K562 (cell line): Measurements from ENCODE around the gene FAM20B. TPM values are rescaled to one million over a fixed set of nuclear protein-coding genes. Genes with fewer than 3 reads are reported as not detected.

Experiments used
- ATF1 ChIP-seq, 2 experiments: fragments of 450-650 bp in 1 of 2; IDR thresholded peaks; 2 replicates each; pipeline ENCODE4 v1.6.1; 2016; ENCODE audit warnings: missing compliant biosample characterization in 1 of 2, missing genetic modification characterization in 1 of 2
- BACH1 ChIP-seq: fragments of 200-800 bp; sonication (Bioruptor generic); IDR thresholded peaks from 2 replicates; pipeline ENCODE4 v1.6.1; 2016; ENCODE audit warnings: missing genetic modification characterization, missing compliant biosample characterization
- BHLHE40 ChIP-seq: IDR thresholded peaks from 2 replicates; pipeline ENCODE4 v1.6.1; 2011; ENCODE audit warnings: low read length, improper control_type of control experiment
- CBX2 ChIP-seq: fragments of 200-600 bp; sonication (generic); IDR thresholded peaks from one replicate; pipeline ENCODE4 v1.6.1; 2012; ENCODE audit warnings: mild to moderate bottlenecking, low read length, inconsistent platforms; ENCODE audit not compliant: insufficient read depth, poor library complexity, severe bottlenecking
- CEBPG ChIP-seq, 3 experiments: fragments of 200-800 bp in 1 of 3; sonication (Bioruptor generic) in 1 of 3; sonication (generic) in 1 of 3; formaldehyde crosslinking in 1 of 3; IDR thresholded peaks in 2 of 3; conservative IDR thresholded peaks in 1 of 3; 2 replicates each; pipeline versions ENCODE4 v1.6.1 to v1.8.0; 2016 to 2022; ENCODE audit warnings: missing compliant biosample characterization in 2 of 3, missing genetic modification characterization in 2 of 3, mild to moderate bottlenecking in 1 of 3, missing genetic modification reagents in 1 of 3
- E2F5 ChIP-seq: sonication (generic); formaldehyde crosslinking; IDR thresholded peaks from 2 replicates; pipeline ENCODE4 v1.8.0; 2022; ENCODE audit warnings: mild to moderate bottlenecking, missing genetic modification reagents
- FOXA3 ChIP-seq, 2 experiments: fragments of 450-650 bp in 1 of 2; sonication (generic) in 1 of 2; formaldehyde crosslinking; IDR thresholded peaks in 1 of 2; conservative IDR thresholded peaks in 1 of 2; 2 replicates each; pipeline versions ENCODE4 v1.4.0 to v1.8.0; 2020 to 2022; ENCODE audit warnings: mild to moderate bottlenecking in 2 of 2, missing genetic modification reagents in 1 of 2
- MXD1 ChIP-seq: fragments of 250-450 bp; sonication (Bioruptor Pico); IDR thresholded peaks from 2 replicates; pipeline ENCODE4 v1.8.0; 2021; ENCODE audit warnings: borderline replicate concordance, mild to moderate bottlenecking, moderate library complexity; ENCODE audit not compliant: poor library complexity, severe bottlenecking
- MYC ChIP-seq, 2 experiments: fragments of 250-450 bp in 1 of 2; sonication (Bioruptor Pico) in 1 of 2; IDR thresholded peaks; 2 replicates each; pipeline versions ENCODE4 v1.5.1 to v1.6.1; 2012 to 2021; ENCODE audit warnings: low read depth in 2 of 2, borderline replicate concordance in 1 of 2, improper control_type of control experiment in 1 of 2, low read length in 1 of 2, mild to moderate bottlenecking in 1 of 2, moderate library complexity in 1 of 2
- MYNN ChIP-seq, 2 experiments: sonication (generic); formaldehyde crosslinking in 1 of 2; IDR thresholded peaks; 2 replicates each; pipeline versions ENCODE4 v1.5.0 to v1.6.1; 2016 to 2020; ENCODE audit warnings: antibody characterized with exemption in 1 of 2, missing genetic modification reagents in 1 of 2
- NCOA1 ChIP-seq: fragments of 450-650 bp; IDR thresholded peaks from 2 replicates; pipeline ENCODE4 v1.6.1; 2016; ENCODE audit warnings: low read depth
- NCOA4 ChIP-seq: fragments of 450-650 bp; IDR thresholded peaks from 2 replicates; pipeline ENCODE4 v1.6.1; 2018; ENCODE audit warnings: mild to moderate bottlenecking; ENCODE audit not compliant: partially characterized antibody
- NFXL1 ChIP-seq: fragments of 450-650 bp; formaldehyde crosslinking; IDR thresholded peaks from 2 replicates; pipeline ENCODE4 v1.4.0; 2021; ENCODE audit warnings: mild to moderate bottlenecking
- NR4A1 ChIP-seq, 2 experiments: fragments of 250-450 bp in 1 of 2; fragments of 450-650 bp in 1 of 2; sonication (Bioruptor Pico) in 1 of 2; IDR thresholded peaks; 2 replicates each; pipeline versions ENCODE4 v1.4.0 to v1.6.1; 2016 to 2020; ENCODE audit warnings: mild to moderate bottlenecking in 2 of 2, missing compliant biosample characterization in 1 of 2, missing genetic modification characterization in 1 of 2, moderate library complexity in 1 of 2
- SIX5 ChIP-seq, 2 experiments: IDR thresholded peaks; 2 replicates each; pipeline ENCODE4 v1.6.1; 2011; ENCODE audit warnings: low read length in 2 of 2, borderline replicate concordance in 1 of 2, low read depth in 1 of 2, mild to moderate bottlenecking in 1 of 2, moderate library complexity in 1 of 2; ENCODE audit not compliant: insufficient read depth in 1 of 2
- SMARCA5 ChIP-seq: fragments of 450-650 bp; IDR thresholded peaks from 2 replicates; pipeline ENCODE4 v1.6.1; 2016
- SNRNP70 ChIP-seq: fragments of 200-400 bp; formaldehyde crosslinking; optimal IDR thresholded peaks from 2 replicates; pipeline ENCODE3; 2017; ENCODE audit warnings: low read depth, low read length
- SP1 ChIP-seq: sonication (generic); formaldehyde crosslinking; IDR thresholded peaks from 2 replicates; pipeline ENCODE4 v1.8.1; 2022; ENCODE audit warnings: mild to moderate bottlenecking, missing genetic modification reagents
- TARDBP ChIP-seq: fragments of 450-650 bp; IDR thresholded peaks from 2 replicates; pipeline ENCODE4 v1.6.1; 2016
- TCF7 ChIP-seq: sonication (generic); IDR thresholded peaks from 2 replicates; pipeline ENCODE4 v1.6.1; 2016; ENCODE audit warnings: antibody characterized with exemption, borderline replicate concordance
- TGIF2 ChIP-seq: sonication (generic); formaldehyde crosslinking; IDR thresholded peaks from 2 replicates; pipeline ENCODE4 v1.8.1; 2022; ENCODE audit warnings: mild to moderate bottlenecking, missing genetic modification reagents, moderate library complexity
- TSC22D4 ChIP-seq: fragments of 450-650 bp; IDR thresholded peaks from 2 replicates; pipeline ENCODE4 v1.6.1; 2016; ENCODE audit warnings: missing genetic modification characterization, missing biosample characterization, control low read depth
- ZNF134 ChIP-seq: fragments of 250-450 bp; sonication (Bioruptor Pico); conservative IDR thresholded peaks from 2 replicates; pipeline ENCODE4 v1.4.0; 2020
- ZNF436 ChIP-seq: fragments of 250-450, 450-650 bp; sonication (Bioruptor Pico); formaldehyde crosslinking; IDR thresholded peaks from 2 replicates; pipeline ENCODE4 v1.7.0; 2020; ENCODE audit warnings: mild to moderate bottlenecking
- ZNF668 ChIP-seq: fragments of 250-450 bp; sonication (Bioruptor Pico); IDR thresholded peaks from 2 replicates; pipeline ENCODE4 v1.8.0; 2022; ENCODE audit warnings: mild to moderate bottlenecking, inconsistent platforms
- ZNF830 ChIP-seq: fragments of 250-450 bp; sonication (Bioruptor Pico); IDR thresholded peaks from 2 replicates; pipeline ENCODE4 v1.5.0; 2021; ENCODE audit warnings: mild to moderate bottlenecking
- ZSCAN29 ChIP-seq: fragments of 450-650 bp; IDR thresholded peaks from 2 replicates; pipeline ENCODE4 v1.6.1; 2017
- polyA plus RNA-seq, 8 experiments: library from polyadenylated mRNA; depleted of rRNA in 4 of 8; stranded (reverse) in 5 of 8; unstranded in 3 of 8; fragments of >200 nt; fragmentation: Nextera tagmentation in 2 of 8; fragmentation: Illumina TruSeq in 1 of 8; extraction: Ambion mirVana in 2 of 8; extraction: Trizol in 1 of 8; gene quantifications; 2 replicates each; pipeline versions ENCODE4 v1.2.1 to v1.2.3, GENCODE V29; 2011 to 2014; ENCODE audit warnings: inconsistent platforms in 1 of 8, missing spikeins in 1 of 8
- total RNA-seq, 7 experiments: library from RNA; depleted of rRNA in 6 of 7; stranded (reverse); fragments of >200 nt in 6 of 7; fragmentation: Illumina TruSeq in 2 of 7; extraction: Trizol in 2 of 7; gene quantifications; 2 replicates each; pipeline versions ENCODE4 v1.2.1 to v1.2.3, GENCODE V29; 2011 to 2021; ENCODE audit warnings: low replicate concordance in 1 of 7

Gene FAM20B
- total and polyA plus RNA-seq, 9 of the 15 experiments (the other 6 are each of a cell fraction or from before 2014, with no cell fraction given): 7.2 to 67.5 (median 42.9) TPM

GRCh38 chr1:179058487-179059483 lies 33.1 kb downstream of the FAM20B start (continued):
- TF ChIP-seq SIX5 (IDR thresholded peaks at IDR 0.05; ENCODE audit: borderline replicate concordance in 1 of 2, insufficient read depth in 1 of 2, low read depth in 1 of 2, low read length in 2 of 2): no peak
- TF ChIP-seq ZNF134 (CRISPR knock-in tag): no peak
- TF ChIP-seq ATF1 (CRISPR knock-in tag; IDR thresholded peaks at IDR 0.05): no peak
- no peak for TF ChIP-seq ATF1 (tag; IDR thresholded peaks at IDR 0.05)
- no peak for TF ChIP-seq MYNN (IDR thresholded peaks at IDR 0.05)
- no peak for TF ChIP-seq MYNN (CRISPR knock-in tag; IDR thresholded peaks at IDR 0.05)
- no peak for TF ChIP-seq TGIF2 (CRISPR knock-in tag)
- TF ChIP-seq NCOA1: no peak
- TF ChIP-seq TCF7: no peak
- no peak for TF ChIP-seq BHLHE40
- TF ChIP-seq E2F5 (CRISPR knock-in tag): no peak
- peak; percentile 60; the same call in 1 of the 2 replicates for TF ChIP-seq ZNF668 (CRISPR knock-in tag)
- no peak for TF ChIP-seq SMARCA5
- TF ChIP-seq CBX2: no peak
- no peak for TF ChIP-seq TARDBP
- no peak for TF ChIP-seq ZSCAN29
- TF ChIP-seq MYC (IDR thresholded peaks at IDR 0.05; ENCODE audit: low read depth, low read length): no peak
- TF ChIP-seq MYC (CRISPR knock-in tag; IDR thresholded peaks at IDR 0.05; ENCODE audit: borderline replicate concordance, low read depth): no peak
- TF ChIP-seq NCOA4: no peak
- peak; percentile 94 for TF ChIP-seq CEBPG (CRISPR knock-in tag; IDR thresholded peaks at IDR 0.05)
- TF ChIP-seq CEBPG (tag; conservative IDR thresholded peaks at IDR 0.05 in 1 of 2, IDR thresholded peaks at IDR 0.05 in 1 of 2): peak; percentile 89 to 96
- TF ChIP-seq MXD1 (CRISPR knock-in tag): no peak
- peak; percentile 81; the same call in 1 of the 2 replicates for TF ChIP-seq BACH1
- no peak for TF ChIP-seq ZNF830 (CRISPR knock-in tag)
- no peak for TF ChIP-seq SNRNP70
- TF ChIP-seq TSC22D4: no peak
- no peak for TF ChIP-seq SP1 (CRISPR knock-in tag)
- no peak; the same call in 1 of the 2 replicates for TF ChIP-seq NFXL1
- TF ChIP-seq FOXA3 (CRISPR knock-in tag; conservative IDR thresholded peaks at IDR 0.05 in 1 of 2, IDR thresholded peaks at IDR 0.05 in 1 of 2): no peak
- no peak for TF ChIP-seq NR4A1 (CRISPR knock-in tag; IDR thresholded peaks at IDR 0.05)
- TF ChIP-seq NR4A1 (tag; IDR thresholded peaks at IDR 0.05): peak; percentile 91
- TF ChIP-seq ZNF436 (CRISPR knock-in tag): no peak
